Measurements from ENCODE around the gene ZNF836. TPM values are rescaled to one million over a fixed set of nuclear protein-coding genes. Genes with fewer than 3 reads are reported as not detected.

The ZNF836 gene
- total RNA-seq, 1 donor from 2014 or later = 5.7 TPM

- peak within 1 kb of the TSS; percentile 93 for H3K27ac ChIP-seq (ENCODE audit: low read depth, low read length)
- peak within 1 kb of the TSS; percentile 92 to 93 (median 92) for H3K4me3 ChIP-seq (ENCODE audit: low read length in 3 of 3)
- peaks cover 32 to 49% (median 43%) of the 10 kb centered on the region in 3 donors for H3K4me1 ChIP-seq (ENCODE audit: control insufficient read depth in 3 of 3, insufficient read depth in 3 of 3, low read length in 3 of 3)
- H3K27me3 ChIP-seq (ENCODE audit: control insufficient read depth in 3 of 3, insufficient read depth in 3 of 3, low read length in 3 of 3) = no peaks in the 10 kb centered on the region
- peak within 1 kb of the TSS; percentile 91 to 99 (median 99) for H3K9ac ChIP-seq (ENCODE audit: low read depth in 1 of 3, low read length in 3 of 3)
- no peaks in the 10 kb centered on the region for H3K9me3 ChIP-seq (ENCODE audit: control insufficient read depth in 3 of 3, low read length in 3 of 3)
- peaks cover 0 to 7% (median 6%) of the 10 kb centered on the region in 3 donors for H3K36me3 ChIP-seq (ENCODE audit: control insufficient read depth in 3 of 3, insufficient read depth in 3 of 3, low read length in 3 of 3)
Measured at GRCh38 chr19:52189735-52190486, 18.5 kb upstream of the ZNF836 start, which contains the start of gene PPP2R1A. Gene PPP2R1A (plus strand): TSS chr19:52190052. CDS start chr19:52190097, 45 bp downstream.

GRCh38 chr19:52188822-52189734 lies 17.7 kb upstream of the ZNF836 start:
- H3K4me1 ChIP-seq (ENCODE audit: control insufficient read depth in 3 of 3, insufficient read depth in 3 of 3, low read length in 3 of 3) = peaks cover 23 to 40% (median 35%) of the 10 kb centered on the region in 3 donors

GRCh38 chr19:52187407-52187806 lies 16.0 kb upstream of the ZNF836 start:
- H3K4me1 ChIP-seq (ENCODE audit: control insufficient read depth in 3 of 3, insufficient read depth in 3 of 3, low read length in 3 of 3) = peaks cover 17 to 28% (median 24%) of the 10 kb centered on the region in 3 donors
- H3K27me3 ChIP-seq (ENCODE audit: control insufficient read depth in 3 of 3, insufficient read depth in 3 of 3, low read length in 3 of 3) = no peaks in the 10 kb centered on the region
- no peak overlapping the region for H3K9ac ChIP-seq (ENCODE audit: low read depth in 1 of 3, low read length in 3 of 3)
- no peaks in the 10 kb centered on the region for H3K9me3 ChIP-seq (ENCODE audit: control insufficient read depth in 3 of 3, low read length in 3 of 3)
- H3K36me3 ChIP-seq (ENCODE audit: control insufficient read depth in 3 of 3, insufficient read depth in 3 of 3, low read length in 3 of 3) = no peaks in the 10 kb centered on the region
- H3K27ac ChIP-seq (ENCODE audit: low read depth, low read length) = no peak overlapping the region
- H3K4me3 ChIP-seq (ENCODE audit: low read length in 3 of 3) = no peak overlapping the region

More at GRCh38 chr19:52188822-52189734, 17.7 kb upstream of the ZNF836 start:
- no peaks in the 10 kb centered on the region for H3K9me3 ChIP-seq (ENCODE audit: control insufficient read depth in 3 of 3, low read length in 3 of 3)
- peak overlapping the region; percentile 68 to 83 (median 69) for H3K4me3 ChIP-seq (ENCODE audit: low read length in 3 of 3)
- peaks cover 0 to 7% (median 6%) of the 10 kb centered on the region in 3 donors for H3K36me3 ChIP-seq (ENCODE audit: control insufficient read depth in 3 of 3, insufficient read depth in 3 of 3, low read length in 3 of 3)
- H3K27ac ChIP-seq (ENCODE audit: low read depth, low read length) = peak overlapping the region; percentile 93
- no peaks in the 10 kb centered on the region for H3K27me3 ChIP-seq (ENCODE audit: control insufficient read depth in 3 of 3, insufficient read depth in 3 of 3, low read length in 3 of 3)
- peak overlapping the region; percentile 85 to 92 (median 86) for H3K9ac ChIP-seq (ENCODE audit: low read depth in 1 of 3, low read length in 3 of 3)

- no peaks in the 10 kb centered on the region for H3K9me3 ChIP-seq (ENCODE audit: control insufficient read depth in 3 of 3, low read length in 3 of 3)
- H3K36me3 ChIP-seq (ENCODE audit: control insufficient read depth in 3 of 3, insufficient read depth in 3 of 3, low read length in 3 of 3) = no peaks in the 10 kb centered on the region
- H3K4me3 ChIP-seq (ENCODE audit: low read length in 3 of 3) = no peak overlapping the region
- H3K4me1 ChIP-seq (ENCODE audit: control insufficient read depth in 3 of 3, insufficient read depth in 3 of 3, low read length in 3 of 3) = peaks cover 5% of the 10 kb centered on the region in 3 donors
- no peak overlapping the region for H3K9ac ChIP-seq (ENCODE audit: low read depth in 1 of 3, low read length in 3 of 3)
- H3K27me3 ChIP-seq (ENCODE audit: control insufficient read depth in 3 of 3, insufficient read depth in 3 of 3, low read length in 3 of 3) = no peaks in the 10 kb centered on the region
- no peak overlapping the region for H3K27ac ChIP-seq (ENCODE audit: low read depth, low read length)
Measured at GRCh38 chr19:52176574-52176973, 5.2 kb upstream of the ZNF836 start.

- Histone ChIP-seq H3K27me3 (ENCODE audit: control insufficient read depth in 3 of 3, insufficient read depth in 3 of 3, low read length in 3 of 3) (no peaks in the 10 kb centered on the region), H3K4me3 (ENCODE audit: low read length in 3 of 3) (no peak overlapping the region), H3K36me3 (ENCODE audit: control insufficient read depth in 3 of 3, insufficient read depth in 3 of 3, low read length in 3 of 3) (peaks cover 8 to 11% (median 9%) of the 10 kb centered on the region in 3 donors), H3K4me1 (ENCODE audit: control insufficient read depth in 3 of 3, insufficient read depth in 3 of 3, low read length in 3 of 3) (peaks cover 10 to 19% (median 12%) of the 10 kb centered on the region in 3 donors), H3K9me3 (ENCODE audit: control insufficient read depth in 3 of 3, low read length in 3 of 3) (no peaks in the 10 kb centered on the region), H3K9ac (ENCODE audit: low read depth in 1 of 3, low read length in 3 of 3) (no peak overlapping the region), H3K27ac (ENCODE audit: low read depth, low read length) (no peak overlapping the region)
Measured at GRCh38 chr19:52172347-52172746, 926 bp upstream of the ZNF836 start.

GRCh38 chr19:52170863-52171320 lies 529 bp downstream of the ZNF836 start:
- Histone ChIP-seq H3K4me1 (ENCODE audit: control insufficient read depth in 3 of 3, insufficient read depth in 3 of 3, low read length in 3 of 3) (peaks cover 10 to 19% (median 12%) of the 10 kb centered on the region in 3 donors), H3K27ac (ENCODE audit: low read depth, low read length) (peak overlapping the region; percentile 71), H3K27me3 (ENCODE audit: control insufficient read depth in 3 of 3, insufficient read depth in 3 of 3, low read length in 3 of 3) (no peaks in the 10 kb centered on the region), H3K36me3 (ENCODE audit: control insufficient read depth in 3 of 3, insufficient read depth in 3 of 3, low read length in 3 of 3) (peaks cover 8 to 11% (median 9%) of the 10 kb centered on the region in 3 donors), H3K9ac (ENCODE audit: low read depth in 1 of 3, low read length in 3 of 3) (peak overlapping the region; percentile 87 to 99 (median 93)), H3K4me3 (ENCODE audit: low read length in 3 of 3) (peak overlapping the region; percentile 93 to 99 (median 99)), H3K9me3 (ENCODE audit: control insufficient read depth in 3 of 3, low read length in 3 of 3) (no peaks in the 10 kb centered on the region)

- Histone ChIP-seq H3K27ac (ENCODE audit: low read depth, low read length) (peak overlapping the region; percentile 71), H3K36me3 (ENCODE audit: control insufficient read depth in 3 of 3, insufficient read depth in 3 of 3, low read length in 3 of 3) (peaks cover 11 to 14% (median 12%) of the 10 kb centered on the region in 3 donors), H3K27me3 (ENCODE audit: control insufficient read depth in 3 of 3, insufficient read depth in 3 of 3, low read length in 3 of 3) (no peaks in the 10 kb centered on the region), H3K9ac (ENCODE audit: low read depth in 1 of 3, low read length in 3 of 3) (peak overlapping the region; percentile 87 to 99 (median 93)), H3K4me3 (ENCODE audit: low read length in 3 of 3) (peak overlapping the region; percentile 93 to 99 (median 99)), H3K9me3 (ENCODE audit: control insufficient read depth in 3 of 3, low read length in 3 of 3) (no peaks in the 10 kb centered on the region), H3K4me1 (ENCODE audit: control insufficient read depth in 3 of 3, insufficient read depth in 3 of 3, low read length in 3 of 3) (peaks cover 10 to 19% (median 12%) of the 10 kb centered on the region in 3 donors)
Measured at GRCh38 chr19:52170304-52170703, 1.1 kb downstream of the ZNF836 start.

GRCh38 chr19:52155596-52156359 lies 15.6 kb downstream of the ZNF836 start:
- Histone ChIP-seq H3K9me3 (ENCODE audit: control insufficient read depth in 3 of 3, low read length in 3 of 3) (peaks cover 7 to 30% (median 17%) of the 10 kb centered on the region in 3 donors), H3K4me1 (ENCODE audit: control insufficient read depth in 3 of 3, insufficient read depth in 3 of 3, low read length in 3 of 3) (no peaks in the 10 kb centered on the region), H3K9ac (ENCODE audit: low read depth in 1 of 3, low read length in 3 of 3) (no peak overlapping the region), H3K36me3 (ENCODE audit: control insufficient read depth in 3 of 3, insufficient read depth in 3 of 3, low read length in 3 of 3) (peaks cover 22 to 39% (median 36%) of the 10 kb centered on the region in 3 donors), H3K27ac (ENCODE audit: low read depth, low read length) (no peak overlapping the region), H3K27me3 (ENCODE audit: control insufficient read depth in 3 of 3, insufficient read depth in 3 of 3, low read length in 3 of 3) (no peaks in the 10 kb centered on the region), H3K4me3 (ENCODE audit: low read length in 3 of 3) (peak overlapping the region in 1 of 3 donors; percentile 7)

- Histone ChIP-seq H3K9me3 (ENCODE audit: control insufficient read depth in 3 of 3, low read length in 3 of 3) (no peaks in the 10 kb centered on the region), H3K9ac (ENCODE audit: low read depth in 1 of 3, low read length in 3 of 3) (no peak overlapping the region), H3K36me3 (ENCODE audit: control insufficient read depth in 3 of 3, insufficient read depth in 3 of 3, low read length in 3 of 3) (no peaks in the 10 kb centered on the region), H3K27ac (ENCODE audit: low read depth, low read length) (no peak overlapping the region), H3K4me3 (ENCODE audit: low read length in 3 of 3) (no peak overlapping the region), H3K4me1 (ENCODE audit: control insufficient read depth in 3 of 3, insufficient read depth in 3 of 3, low read length in 3 of 3) (no peaks in the 10 kb centered on the region), H3K27me3 (ENCODE audit: control insufficient read depth in 3 of 3, insufficient read depth in 3 of 3, low read length in 3 of 3) (no peaks in the 10 kb centered on the region)
Measured at GRCh38 chr19:52148256-52148655, 23.2 kb downstream of the ZNF836 start.
